ENCODE results near the gene LUZP1.
"Not testable (repeated sequence)": the region's sequence is repeated elsewhere in the genome, so short reads cannot be mapped to it uniquely, and the experiment has no call there.

The LUZP1 gene

GRCh38 chr1:23200883-23201282 lies 32.2 kb upstream of the LUZP1 start:
- H3K4me1 Mint-ChIP-seq (ENCODE audit: low read depth), result no peaks in the 10 kb centered on the region
- intact Hi-C loops (cut with micrococcal nuclease), result no loop called here
- no peaks in the 10 kb centered on the region for H3K9me3 Mint-ChIP-seq

GRCh38 chr1:23198373-23198772 lies 29.7 kb upstream of the LUZP1 start:
- no peaks in the 10 kb centered on the region for H3K36me3 Mint-ChIP-seq (ENCODE audit: low read depth)
- peaks cover 11% of the 10 kb centered on the region for H3K27me3 Mint-ChIP-seq
- no peak overlapping the region for H3K4me3 Mint-ChIP-seq
- intact Hi-C loops (cut with micrococcal nuclease), result no loop called here
- no peaks in the 10 kb centered on the region for H3K9me3 Mint-ChIP-seq
- H3K4me1 Mint-ChIP-seq (ENCODE audit: low read depth), result no peaks in the 10 kb centered on the region
- no peak overlapping the region for H3K27ac Mint-ChIP-seq

More at GRCh38 chr1:23200883-23201282, 32.2 kb upstream of the LUZP1 start:
- H3K36me3 Mint-ChIP-seq (ENCODE audit: low read depth), result no peaks in the 10 kb centered on the region
- H3K27me3 Mint-ChIP-seq, result peaks cover 13% of the 10 kb centered on the region
- H3K27ac Mint-ChIP-seq, result no peak overlapping the region
- no peak overlapping the region for H3K4me3 Mint-ChIP-seq

- no peaks in the 10 kb centered on the region for H3K4me1 Mint-ChIP-seq (ENCODE audit: low read depth)
- H3K4me3 Mint-ChIP-seq, result no peak overlapping the region
- intact Hi-C loops (cut with micrococcal nuclease), result no loop called here
- peaks cover 13% of the 10 kb centered on the region for H3K27me3 Mint-ChIP-seq
- no peak overlapping the region for H3K27ac Mint-ChIP-seq
- H3K36me3 Mint-ChIP-seq (ENCODE audit: low read depth), result no peaks in the 10 kb centered on the region
- H3K9me3 Mint-ChIP-seq, result no peaks in the 10 kb centered on the region
Observed at GRCh38 chr1:23196627-23197328, 28.1 kb upstream of the LUZP1 start.

GRCh38 chr1:23194119-23194984 lies 25.7 kb upstream of the LUZP1 start:
- no peaks in the 10 kb centered on the region for H3K9me3 Mint-ChIP-seq
- no peak overlapping the region for H3K27ac Mint-ChIP-seq
- no peak overlapping the region for H3K4me3 Mint-ChIP-seq
- H3K4me1 Mint-ChIP-seq (ENCODE audit: low read depth), result no peaks in the 10 kb centered on the region
- intact Hi-C loops (cut with micrococcal nuclease), result no loop called here
- no peaks in the 10 kb centered on the region for H3K36me3 Mint-ChIP-seq (ENCODE audit: low read depth)
- H3K27me3 Mint-ChIP-seq, result peaks cover 8% of the 10 kb centered on the region

GRCh38 chr1:23193391-23194118 lies 24.9 kb upstream of the LUZP1 start:
- H3K27me3 Mint-ChIP-seq, result peaks cover 8% of the 10 kb centered on the region

GRCh38 chr1:23191199-23191598 lies 22.5 kb upstream of the LUZP1 start:
- Mint-ChIP-seq H3K9me3 (no peaks in the 10 kb centered on the region), H3K4me1 (ENCODE audit: low read depth) (no peaks in the 10 kb centered on the region), H3K27me3 (peaks cover 6% of the 10 kb centered on the region), H3K4me3 (no peak overlapping the region), H3K36me3 (ENCODE audit: low read depth) (no peaks in the 10 kb centered on the region), H3K27ac (no peak overlapping the region)
- intact Hi-C loops (cut with micrococcal nuclease), result no loop called here

More at GRCh38 chr1:23193391-23194118, 24.9 kb upstream of the LUZP1 start:
- Mint-ChIP-seq H3K27ac (no peak overlapping the region), H3K9me3 (no peaks in the 10 kb centered on the region), H3K4me3 (no peak overlapping the region), H3K36me3 (ENCODE audit: low read depth) (no peaks in the 10 kb centered on the region), H3K4me1 (ENCODE audit: low read depth) (no peaks in the 10 kb centered on the region)
- intact Hi-C loops (cut with micrococcal nuclease), result no loop called here

GRCh38 chr1:23188936-23189452 lies 20.3 kb upstream of the LUZP1 start:
- H3K27me3 Mint-ChIP-seq; H3K4me3 Mint-ChIP-seq; H3K4me1 Mint-ChIP-seq (ENCODE audit: low read depth); H3K36me3 Mint-ChIP-seq (ENCODE audit: low read depth); H3K27ac Mint-ChIP-seq; H3K9me3 Mint-ChIP-seq; intact Hi-C loops (cut with micrococcal nuclease): not testable (repeated sequence)

- no peaks in the 10 kb centered on the region for H3K9me3 Mint-ChIP-seq
- H3K36me3 Mint-ChIP-seq (ENCODE audit: low read depth), result no peaks in the 10 kb centered on the region
- intact Hi-C loops (cut with micrococcal nuclease), result no loop called here
- H3K27ac Mint-ChIP-seq, result no peak overlapping the region
- peaks cover 9% of the 10 kb centered on the region for H3K27me3 Mint-ChIP-seq
- peaks cover 4% of the 10 kb centered on the region for H3K4me1 Mint-ChIP-seq (ENCODE audit: low read depth)
- no peak overlapping the region for H3K4me3 Mint-ChIP-seq
Observed at GRCh38 chr1:23188434-23188884, 19.8 kb upstream of the LUZP1 start.

- intact Hi-C loops (cut with micrococcal nuclease), result no loop called here
- H3K27me3 Mint-ChIP-seq, result peaks cover 12% of the 10 kb centered on the region
- no peaks in the 10 kb centered on the region for H3K9me3 Mint-ChIP-seq
- no peak overlapping the region for H3K4me3 Mint-ChIP-seq
- no peak overlapping the region for H3K27ac Mint-ChIP-seq
- H3K4me1 Mint-ChIP-seq (ENCODE audit: low read depth), result peaks cover 4% of the 10 kb centered on the region
- no peaks in the 10 kb centered on the region for H3K36me3 Mint-ChIP-seq (ENCODE audit: low read depth)
Observed at GRCh38 chr1:23187637-23188036, 19.0 kb upstream of the LUZP1 start.

GRCh38 chr1:23185381-23185780 lies 16.7 kb upstream of the LUZP1 start:
- Mint-ChIP-seq H3K27ac (no peak overlapping the region), H3K9me3 (no peaks in the 10 kb centered on the region), H3K4me3 (no peak overlapping the region), H3K36me3 (ENCODE audit: low read depth) (no peaks in the 10 kb centered on the region), H3K4me1 (ENCODE audit: low read depth) (peaks cover 4% of the 10 kb centered on the region), H3K27me3 (peaks cover 18% of the 10 kb centered on the region)
- intact Hi-C loops (cut with micrococcal nuclease), result no loop called here

- no peak overlapping the region for H3K27ac Mint-ChIP-seq
- H3K36me3 Mint-ChIP-seq (ENCODE audit: low read depth), result no peaks in the 10 kb centered on the region
- peak overlapping the region; percentile 37 for H3K4me3 Mint-ChIP-seq
- intact Hi-C loops (cut with micrococcal nuclease), result loop anchor here (1.0 kb wide), 2 partner anchors 86 to 208 kb away; no protein-coding TSS in a partner anchor
- H3K27me3 Mint-ChIP-seq, result peaks cover 21% of the 10 kb centered on the region
- H3K9me3 Mint-ChIP-seq, result peaks cover 6% of the 10 kb centered on the region
- peaks cover 10% of the 10 kb centered on the region for H3K4me1 Mint-ChIP-seq (ENCODE audit: low read depth)
Observed at GRCh38 chr1:23184212-23184934, 15.7 kb upstream of the LUZP1 start.

GRCh38 chr1:23179862-23180261 lies 11.2 kb upstream of the LUZP1 start:
- H3K36me3 Mint-ChIP-seq (ENCODE audit: low read depth), result no peaks in the 10 kb centered on the region
- no peak overlapping the region for H3K4me3 Mint-ChIP-seq
- peaks cover 8% of the 10 kb centered on the region for H3K9me3 Mint-ChIP-seq
- H3K27ac Mint-ChIP-seq, result no peak overlapping the region
- intact Hi-C loops (cut with micrococcal nuclease), result no loop called here
- H3K27me3 Mint-ChIP-seq, result peaks cover 57% of the 10 kb centered on the region
- H3K4me1 Mint-ChIP-seq (ENCODE audit: low read depth), result peaks cover 25% of the 10 kb centered on the region

GRCh38 chr1:23178950-23179349 lies 10.3 kb upstream of the LUZP1 start:
- Mint-ChIP-seq H3K36me3 (ENCODE audit: low read depth) (no peaks in the 10 kb centered on the region), H3K4me3 (no peak overlapping the region), H3K27me3 (peaks cover 56% of the 10 kb centered on the region), H3K4me1 (ENCODE audit: low read depth) (peaks cover 21% of the 10 kb centered on the region), H3K27ac (no peak overlapping the region), H3K9me3 (peaks cover 8% of the 10 kb centered on the region)
- intact Hi-C loops (cut with micrococcal nuclease), result no loop called here

All from dendritic cell treated with granulocyte-macrophage colony-stimulating factor and Interleukin-4, amounts not matched to agents 40 ng/mL and 50 ng/mL, for 4 days (primary cell).